HEK293T (cell line): Measurements from ENCODE around the gene IER5.

ENCODE experiments used
- CTCF ChIA-PET: fragments of 350-600 bp; formaldehyde crosslinking; extraction: SDS; loops from one replicate; lab custom pipeline; 2021; ENCODE audit warnings: antibody characterized with exemption, inconsistent platforms; lab: Yijun Ruan, JAX
- POLR2A ChIA-PET: fragments of 350-600 bp; formaldehyde crosslinking; extraction: SDS; loops from one replicate; lab custom pipeline; 2020; ENCODE audit warnings: antibody characterized with exemption, inconsistent platforms; lab: Yijun Ruan, JAX
- DNase-seq: peaks from one replicate; pipeline ENCODE4 v3.0.0; 2012; ENCODE audit warnings: mixed read lengths; ENCODE audit errors: extremely low spot score
- ARNT ChIP-seq: fragments of 450-650 bp; IDR thresholded peaks from 2 replicates; pipeline ENCODE4 v1.6.1; 2017; ENCODE audit warnings: mild to moderate bottlenecking
- BHLHE40 ChIP-seq: fragments of 450-650 bp; IDR thresholded peaks from 2 replicates; pipeline ENCODE4 v1.6.1; 2016; ENCODE audit warnings: mild to moderate bottlenecking, moderate library complexity, borderline replicate concordance
- CTBP1 ChIP-seq: fragments of 450-650 bp; IDR thresholded peaks from 2 replicates; pipeline ENCODE4 v1.6.1; 2016; ENCODE audit warnings: borderline replicate concordance
- ELF4 ChIP-seq: fragments of 450-650 bp; IDR thresholded peaks from 2 replicates; pipeline ENCODE4 v1.6.1; 2017; ENCODE audit warnings: antibody characterized with exemption
- FOXA1 ChIP-seq: fragments of 450-650 bp; IDR thresholded peaks from 2 replicates; pipeline ENCODE4 v1.6.1; 2016; ENCODE audit warnings: mild to moderate bottlenecking
- FOXK2 ChIP-seq: fragments of 450-650 bp; IDR thresholded peaks from 2 replicates; pipeline ENCODE4 v1.6.1; 2016; ENCODE audit warnings: mild to moderate bottlenecking
- FOXM1 ChIP-seq: fragments of 450-650 bp; IDR thresholded peaks from 2 replicates; pipeline ENCODE4 v1.6.1; 2017; ENCODE audit warnings: mild to moderate bottlenecking, borderline replicate concordance
- HDGF ChIP-seq: fragments of 450-650 bp; IDR thresholded peaks from 2 replicates; pipeline ENCODE4 v1.6.1; 2017; ENCODE audit warnings: antibody characterized with exemption, borderline replicate concordance
- L3MBTL2 ChIP-seq: fragments of 450-650 bp; conservative IDR thresholded peaks from 2 replicates; pipeline ENCODE4 v1.6.1; 2016; ENCODE audit warnings: mild to moderate bottlenecking
- LEF1 ChIP-seq: fragments of 450-650 bp; IDR thresholded peaks from 2 replicates; pipeline ENCODE4 v1.6.1; 2017; ENCODE audit warnings: mild to moderate bottlenecking, borderline replicate concordance
- NFRKB ChIP-seq: fragments of 450-650 bp; IDR thresholded peaks from 2 replicates; pipeline ENCODE4 v1.6.1; 2016; ENCODE audit warnings: mild to moderate bottlenecking, moderate library complexity
- SP1 ChIP-seq: fragments of 450-650 bp; IDR thresholded peaks from 2 replicates; pipeline ENCODE4 v1.6.1; 2017
- SUZ12 ChIP-seq: fragments of 450-650 bp; IDR thresholded peaks from 2 replicates; pipeline ENCODE4 v1.6.1; 2016; ENCODE audit warnings: mild to moderate bottlenecking
- TARDBP ChIP-seq: fragments of 450-650 bp; IDR thresholded peaks from 2 replicates; pipeline ENCODE4 v1.6.1; 2016
- ZNF384 ChIP-seq: fragments of 450-650 bp; IDR thresholded peaks from 2 replicates; pipeline ENCODE4 v1.6.1; 2016
- TF ChIP-seq, protein P1 (sequence below): fragments of 450-650 bp; IDR thresholded peaks from 2 replicates; pipeline ENCODE4 v1.6.1; 2016

IER5 gene

GRCh38 chr1:181091309-181092040 lies 3.0 kb downstream of the IER5 start:
- CTCF ChIA-PET = interaction anchor here (0.8 to 3.0 kb wide), 3 partner anchors 49 to 70 kb away, joined by 3 to 21 read pairs (median 3); no protein-coding TSS in a partner anchor
- POLR2A ChIA-PET = interaction anchor here (1.0 to 4.1 kb wide), 9 partner anchors 8 to 589 kb away, joined by 3 to 33 read pairs (median 5); partner anchors contain the start of gene ACBD6
- DNase-seq = no peak
- TF ChIP-seq FOXA1 = no peak
- TF ChIP-seq ELF4 = no peak
- TF ChIP-seq FOXM1 = no peak
- no peak for TF ChIP-seq ZNF384
- no peak for TF ChIP-seq ARNT
- TF ChIP-seq BHLHE40 = no peak
- TF ChIP-seq CTBP1 = no peak
- TF ChIP-seq, protein P1, sequence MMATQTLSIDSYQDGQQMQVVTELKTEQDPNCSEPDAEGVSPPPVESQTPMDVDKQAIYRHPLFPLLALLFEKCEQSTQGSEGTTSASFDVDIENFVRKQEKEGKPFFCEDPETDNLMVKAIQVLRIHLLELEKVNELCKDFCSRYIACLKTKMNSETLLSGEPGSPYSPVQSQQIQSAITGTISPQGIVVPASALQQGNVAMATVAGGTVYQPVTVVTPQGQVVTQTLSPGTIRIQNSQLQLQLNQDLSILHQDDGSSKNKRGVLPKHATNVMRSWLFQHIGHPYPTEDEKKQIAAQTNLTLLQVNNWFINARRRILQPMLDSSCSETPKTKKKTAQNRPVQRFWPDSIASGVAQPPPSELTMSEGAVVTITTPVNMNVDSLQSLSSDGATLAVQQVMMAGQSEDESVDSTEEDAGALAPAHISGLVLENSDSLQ = no peak
- TF ChIP-seq TARDBP = no peak
- no peak for TF ChIP-seq L3MBTL2
- TF ChIP-seq NFRKB = no peak
- TF ChIP-seq LEF1 = no peak
- no peak for TF ChIP-seq SP1
- no peak for TF ChIP-seq HDGF
- no peak for TF ChIP-seq FOXK2
- no peak for TF ChIP-seq SUZ12

DNA sequence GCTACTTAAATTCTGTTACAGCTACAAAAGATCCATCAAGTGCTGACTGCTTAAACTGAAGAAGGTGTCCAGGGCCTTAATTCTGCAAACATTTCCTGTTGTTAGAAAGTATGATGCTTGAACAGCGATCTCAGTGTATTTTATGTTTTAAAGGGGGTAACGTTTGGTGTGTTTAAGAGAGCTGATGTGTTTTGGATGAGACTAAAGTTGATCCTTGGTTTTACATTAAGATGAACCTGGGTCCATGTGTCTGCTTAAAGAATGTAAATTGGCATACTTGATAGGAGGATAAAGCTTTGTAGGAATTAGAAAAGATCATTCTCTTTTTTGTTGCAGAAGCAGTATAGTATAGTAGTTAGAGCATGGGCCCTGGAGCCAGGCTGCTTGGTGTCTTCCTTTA lies 3.6 kb downstream of the IER5 start:
- no peak for DNase-seq
- CTCF ChIA-PET = interaction anchor here (0.6 to 3.0 kb wide), 2 partner anchors 50 to 73 kb away, joined by 4 to 21 read pairs; no protein-coding TSS in a partner anchor
- POLR2A ChIA-PET = interaction anchor here (0.5 to 4.1 kb wide), 5 partner anchors 8 to 590 kb away, joined by 3 to 33 read pairs (median 6); partner anchors contain the start of gene ACBD6
- no peak for TF ChIP-seq ARNT
- TF ChIP-seq FOXK2 = no peak
- no peak for TF ChIP-seq TARDBP
- TF ChIP-seq NFRKB = no peak
- no peak for TF ChIP-seq ELF4
- TF ChIP-seq FOXA1 = no peak
- TF ChIP-seq SUZ12 = no peak
- TF ChIP-seq, protein P1 = no peak
- no peak for TF ChIP-seq FOXM1
- TF ChIP-seq ZNF384 = no peak

- no peak for DNase-seq
- CTCF ChIA-PET = no interaction called here
- POLR2A ChIA-PET = interaction anchor here (0.8 to 1.5 kb wide), 2 partner anchors 11 to 49 kb away, joined by 3 to 10 read pairs; no protein-coding TSS in a partner anchor
- no peak for TF ChIP-seq NFRKB
- TF ChIP-seq CTBP1 = no peak
- no peak for TF ChIP-seq SUZ12
Observed at GRCh38 chr1:181092883-181093458, 4.5 kb downstream of the IER5 start.

GRCh38 chr1:181094416-181095212 lies 6.1 kb downstream of the IER5 start:
- CTCF ChIA-PET = no interaction called here
- POLR2A ChIA-PET = no interaction called here
- TF ChIP-seq NFRKB = no peak
- no peak for TF ChIP-seq BHLHE40
- TF ChIP-seq TARDBP = no peak
- TF ChIP-seq FOXK2 = no peak
- no peak for TF ChIP-seq LEF1
- TF ChIP-seq HDGF = no peak
- TF ChIP-seq, protein P1 = no peak
- no peak for TF ChIP-seq FOXA1
- TF ChIP-seq CTBP1 = no peak
- no peak for TF ChIP-seq ARNT
- no peak for TF ChIP-seq SUZ12
- no peak for TF ChIP-seq L3MBTL2
- TF ChIP-seq FOXM1 = no peak
- TF ChIP-seq ELF4 = no peak
- DNase-seq = no peak

DNA sequence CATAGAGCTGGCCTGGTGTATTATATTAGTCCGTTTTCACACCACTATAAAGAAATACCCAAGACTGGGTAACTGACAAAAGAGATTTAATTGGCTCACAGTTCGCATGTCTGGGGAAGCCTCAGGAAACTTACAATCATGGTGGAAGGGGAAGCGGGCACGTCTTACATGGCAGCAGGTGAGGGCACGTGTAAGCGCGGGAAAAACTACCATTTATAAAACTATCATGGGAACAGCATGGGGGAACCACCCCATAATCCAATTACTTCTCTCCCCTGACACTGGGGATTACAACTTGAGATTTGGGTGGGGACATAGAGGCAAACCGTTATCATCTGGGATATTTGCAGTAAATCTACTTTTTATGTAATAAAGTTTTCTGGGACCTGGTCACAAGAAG lies 6.8 kb downstream of the IER5 start:
- ChIA-PET CTCF (interaction anchor here (0.5 kb wide), 1 partner anchor 784 kb away, joined by 5 read pairs; no protein-coding TSS in a partner anchor), POLR2A (interaction anchor here (2.4 kb wide), 1 partner anchor 10 kb away, joined by 13 read pairs; no protein-coding TSS in a partner anchor)
- no peak for TF ChIP-seq FOXK2
- DNase-seq = no peak
